ENCODE results near the gene GARIN3. TPM values are rescaled to one million over a fixed set of nuclear protein-coding genes. Genes with fewer than 3 reads are reported as not detected.

GARIN3 gene
- total RNA-seq, 2 experiments from 2014 or later: 0.13 TPM; not detected in 1

DNA sequence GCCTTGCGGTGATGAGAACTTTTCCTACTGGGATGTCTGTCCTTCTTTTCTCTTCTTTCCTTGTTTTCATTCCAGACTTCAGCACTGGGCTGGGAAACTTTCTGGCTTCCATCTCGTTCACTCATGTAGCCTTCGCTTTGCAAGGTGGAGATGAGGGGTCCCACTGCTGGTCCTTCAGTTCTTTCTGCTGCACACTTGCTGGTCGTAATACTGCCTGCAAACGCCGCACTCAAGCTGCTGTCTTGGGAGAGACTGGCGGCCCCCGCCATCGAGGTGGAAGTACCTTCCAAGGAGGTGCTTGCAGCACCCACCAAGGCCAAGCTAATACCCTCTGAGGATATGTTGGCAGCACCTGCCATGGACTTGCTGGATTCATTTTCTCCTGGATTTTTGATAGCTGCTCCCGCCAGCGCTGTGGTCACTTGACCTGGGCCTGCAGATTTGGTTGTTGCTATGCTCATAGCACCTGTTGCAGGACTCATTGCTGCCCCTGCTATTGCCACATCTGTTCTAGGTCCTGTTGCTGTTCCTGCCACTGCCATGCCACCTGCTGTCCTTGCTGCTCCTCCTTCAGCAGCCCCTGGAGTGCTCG is 3.0 kb downstream of the GARIN3 start:
- ChIA-PET POLR2A (interaction anchor here (1.4 to 13.4 kb wide), 2 partner anchors 14 to 22 kb away, joined by 3 to 260 read pairs; partner anchors contain the start of gene ITK), CTCF (no interaction called here)
- Mint-ChIP-seq H3K4me1 (peaks cover 66% of the 10 kb centered on the region), H3K9me3 (no peaks in the 10 kb centered on the region), H3K27ac (no peak overlapping the region), H3K4me3 (no peak overlapping the region), H3K36me3 (ENCODE audit: low read depth) (no peaks in the 10 kb centered on the region), H3K27me3 (no peaks in the 10 kb centered on the region)
- DNase-seq: no peak

DNA sequence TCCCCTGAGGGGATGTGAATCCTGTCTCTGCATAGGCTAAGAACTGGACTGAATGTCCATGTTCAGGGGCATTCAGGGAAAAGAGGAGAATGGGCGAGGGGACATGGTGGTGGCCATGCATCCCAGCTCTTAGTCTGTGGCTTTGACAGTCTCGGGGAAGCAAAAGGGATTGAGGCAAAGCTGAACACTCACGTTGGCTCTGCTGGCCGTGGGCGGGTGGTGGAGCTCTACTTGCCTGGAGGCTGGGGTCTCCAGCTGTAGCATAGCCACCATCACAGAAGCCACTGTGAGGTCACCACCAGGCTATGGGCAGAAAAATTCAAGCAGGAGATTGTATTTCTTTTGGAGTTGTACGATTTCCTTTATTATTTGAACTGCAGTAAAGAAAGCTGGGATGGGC is 4.1 kb downstream of the GARIN3 start:
- no peaks in the 10 kb centered on the region for H3K9me3 Mint-ChIP-seq
- peaks cover 65% of the 10 kb centered on the region for H3K4me1 Mint-ChIP-seq
- no peak for DNase-seq
- ChIA-PET CTCF (interaction anchor here (0.5 kb wide), 1 partner anchor 65 kb away, joined by 3 read pairs; no protein-coding TSS in a partner anchor), POLR2A (interaction anchor here (13.4 kb wide), 1 partner anchor 23 kb away, joined by 260 read pairs; the partner anchor contains the start of gene ITK)
- H3K27ac Mint-ChIP-seq: no peak overlapping the region
- no peaks in the 10 kb centered on the region for H3K36me3 Mint-ChIP-seq (ENCODE audit: low read depth)
- H3K27me3 Mint-ChIP-seq: no peaks in the 10 kb centered on the region
- no peak overlapping the region for H3K4me3 Mint-ChIP-seq

GRCh38 chr5:157160001-157160400 is 6.1 kb downstream of the GARIN3 start:
- H3K27ac Mint-ChIP-seq: peak overlapping the region; percentile 93
- POLR2A ChIA-PET: interaction anchor here (0.8 to 1.6 kb wide), 5 partner anchors 10 to 57 kb away, joined by 3 to 7 read pairs (median 3); partner anchors contain the start of gene ITK
- no peaks in the 10 kb centered on the region for H3K9me3 Mint-ChIP-seq
- H3K4me3 Mint-ChIP-seq: peak overlapping the region; percentile 60
- CTCF ChIA-PET: no interaction called here
- H3K4me1 Mint-ChIP-seq: peaks cover 65% of the 10 kb centered on the region
- DNase-seq: peak; percentile 56
- H3K27me3 Mint-ChIP-seq: no peaks in the 10 kb centered on the region
- H3K36me3 Mint-ChIP-seq (ENCODE audit: low read depth): no peaks in the 10 kb centered on the region

GRCh38 chr5:157159209-157159751 is 6.8 kb downstream of the GARIN3 start:
- Mint-ChIP-seq H3K27ac (peak overlapping the region; percentile 93), H3K27me3 (no peaks in the 10 kb centered on the region), H3K36me3 (ENCODE audit: low read depth) (no peaks in the 10 kb centered on the region), H3K4me1 (peaks cover 69% of the 10 kb centered on the region), H3K4me3 (peak overlapping the region; percentile 15), H3K9me3 (no peaks in the 10 kb centered on the region)
- ChIA-PET POLR2A (interaction anchor here (0.6 to 1.0 kb wide), 5 partner anchors 10 to 58 kb away, joined by 3 to 7 read pairs (median 3); partner anchors contain the start of gene ITK), CTCF (no interaction called here)
- DNase-seq: peak; percentile 49

DNA sequence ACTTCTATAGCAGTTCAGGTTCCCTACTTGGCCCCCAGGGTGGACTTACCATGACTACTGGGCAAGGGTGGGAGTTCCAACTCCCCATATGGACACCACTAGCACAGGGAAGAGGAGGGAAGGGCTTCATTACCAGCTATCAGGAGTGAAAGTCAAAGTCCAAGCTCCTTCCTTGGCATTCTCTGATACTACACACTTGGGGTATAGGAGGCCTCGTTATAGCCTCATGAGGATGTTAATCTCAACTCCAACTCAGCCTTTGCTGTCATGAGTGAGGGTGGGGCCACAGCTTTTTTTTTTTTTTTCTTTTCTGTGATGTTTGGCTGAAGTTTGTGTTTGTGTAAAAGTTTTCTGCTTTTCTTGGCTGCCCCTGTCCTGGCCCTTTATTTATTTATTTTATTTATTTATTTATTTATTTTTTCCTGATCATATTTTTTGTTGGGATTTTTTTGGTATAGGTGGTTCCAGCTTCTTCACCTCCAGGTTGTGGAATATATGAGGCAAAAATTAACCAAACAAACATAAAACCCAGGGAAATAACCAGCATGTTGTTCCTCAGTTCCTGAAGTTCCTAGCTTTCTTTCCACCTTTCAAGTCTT is 8.7 kb downstream of the GARIN3 start:
- Mint-ChIP-seq H3K27ac (peak overlapping the region; percentile 50), H3K9me3 (no peaks in the 10 kb centered on the region), H3K27me3 (no peaks in the 10 kb centered on the region), H3K4me1 (peaks cover 75% of the 10 kb centered on the region), H3K36me3 (ENCODE audit: low read depth) (no peaks in the 10 kb centered on the region), H3K4me3 (peak overlapping the region; percentile 0)
- ChIA-PET POLR2A (interaction anchor here (0.6 to 7.2 kb wide), 11 partner anchors 9 to 95 kb away, joined by 3 to 106 read pairs (median 5); partner anchors contain the start of genes GARIN3, ITK and MED7), CTCF (interaction anchor here (0.5 to 1.9 kb wide), 7 partner anchors 8 to 1852 kb away, joined by 3 to 9 read pairs (median 3); partner anchors contain the start of gene MED7)
- DNase-seq: no peak

- ChIA-PET CTCF (interaction anchor here (0.7 to 2.8 kb wide), 9 partner anchors 12 to 153 kb away, joined by 3 to 11 read pairs (median 3); partner anchors contain the start of genes ITK and MED7), POLR2A (interaction anchor here (0.7 to 7.2 kb wide), 19 partner anchors 10 to 241 kb away, joined by 3 to 106 read pairs (median 5); partner anchors contain the start of genes CYFIP2, GARIN3, ITK and MED7)
- Mint-ChIP-seq H3K27me3 (no peaks in the 10 kb centered on the region), H3K9me3 (no peaks in the 10 kb centered on the region), H3K4me1 (peaks cover 69% of the 10 kb centered on the region), H3K27ac (peak overlapping the region; percentile 95), H3K36me3 (ENCODE audit: low read depth) (no peaks in the 10 kb centered on the region), H3K4me3 (peak overlapping the region; percentile 83)
- DNase-seq: no peak
Observed at GRCh38 chr5:157155297-157155696, 10.8 kb downstream of the GARIN3 start.

- Mint-ChIP-seq H3K4me3 (no peak overlapping the region), H3K36me3 (ENCODE audit: low read depth) (no peaks in the 10 kb centered on the region), H3K9me3 (no peaks in the 10 kb centered on the region), H3K27me3 (no peaks in the 10 kb centered on the region), H3K27ac (no peak overlapping the region), H3K4me1 (peaks cover 52% of the 10 kb centered on the region)
- no peak for DNase-seq
- ChIA-PET CTCF (interaction anchor here (0.9 to 3.7 kb wide), 4 partner anchors 29 to 154 kb away, joined by 4 to 19 read pairs (median 4); partner anchors contain the start of gene ITK), POLR2A (interaction anchor here (0.8 to 3.0 kb wide), 3 partner anchors 16 to 140 kb away, joined by 3 to 15 read pairs (median 3); no protein-coding TSS in a partner anchor)
Observed at GRCh38 chr5:157150995-157151394, 15.1 kb downstream of the GARIN3 start.

DNA sequence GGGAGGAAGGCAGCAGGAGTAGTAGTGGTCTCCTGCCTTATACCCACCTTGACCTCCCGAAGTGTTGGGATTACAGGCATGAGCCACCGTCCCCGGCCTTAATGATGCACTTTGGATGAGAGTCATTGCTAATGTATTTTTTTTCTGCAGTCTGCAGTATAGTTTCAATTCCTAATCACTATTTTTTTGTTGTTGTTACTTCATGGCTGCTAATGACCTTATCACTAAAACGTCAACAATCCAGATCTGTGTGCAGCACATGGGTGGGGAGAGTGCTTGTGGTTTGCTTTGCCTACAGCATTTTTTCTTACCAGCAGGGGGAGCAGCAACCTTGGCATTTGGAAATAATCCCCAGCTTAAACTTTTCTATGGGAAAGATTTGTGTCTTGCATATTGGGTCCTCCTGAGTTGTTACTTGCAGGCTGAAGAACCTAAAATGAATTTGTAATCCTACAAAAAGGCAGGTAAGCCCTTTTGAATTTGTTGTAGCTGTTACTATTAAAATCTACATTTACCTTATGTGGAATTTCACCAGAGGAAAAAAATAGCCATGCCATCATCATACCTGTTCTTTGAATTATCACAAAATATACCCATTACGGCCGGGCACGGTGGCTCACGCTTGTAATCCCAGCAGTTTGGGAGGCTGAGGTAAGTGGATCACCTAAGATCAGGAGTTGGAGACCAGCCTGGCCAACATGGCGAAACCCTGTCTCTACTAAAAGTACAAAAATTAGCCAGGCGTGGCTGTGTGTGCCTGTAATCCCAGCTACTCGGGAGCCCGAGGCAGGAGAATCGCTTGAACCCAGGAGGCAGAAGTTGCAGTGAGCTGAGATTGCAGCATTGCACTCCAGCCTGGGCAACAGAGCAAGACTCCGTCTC is 17.1 kb downstream of the GARIN3 start:
- ChIA-PET POLR2A (interaction anchor here (0.9 to 3.0 kb wide), 18 partner anchors 11 to 164 kb away, joined by 3 to 17 read pairs (median 5); partner anchors contain the start of gene ITK), CTCF (interaction anchor here (0.7 to 3.7 kb wide), 32 partner anchors 8 to 179 kb away, joined by 3 to 27 read pairs (median 6); partner anchors contain the start of genes CYFIP2 and ITK)
- H3K36me3 Mint-ChIP-seq (ENCODE audit: low read depth): no peaks in the 10 kb centered on the region
- H3K4me3 Mint-ChIP-seq: no peak overlapping the region
- H3K27ac Mint-ChIP-seq: peak overlapping the region; percentile 33
- no peaks in the 10 kb centered on the region for H3K9me3 Mint-ChIP-seq
- no peaks in the 10 kb centered on the region for H3K27me3 Mint-ChIP-seq
- peak; percentile 85 for DNase-seq
- peaks cover 36% of the 10 kb centered on the region for H3K4me1 Mint-ChIP-seq

DNA sequence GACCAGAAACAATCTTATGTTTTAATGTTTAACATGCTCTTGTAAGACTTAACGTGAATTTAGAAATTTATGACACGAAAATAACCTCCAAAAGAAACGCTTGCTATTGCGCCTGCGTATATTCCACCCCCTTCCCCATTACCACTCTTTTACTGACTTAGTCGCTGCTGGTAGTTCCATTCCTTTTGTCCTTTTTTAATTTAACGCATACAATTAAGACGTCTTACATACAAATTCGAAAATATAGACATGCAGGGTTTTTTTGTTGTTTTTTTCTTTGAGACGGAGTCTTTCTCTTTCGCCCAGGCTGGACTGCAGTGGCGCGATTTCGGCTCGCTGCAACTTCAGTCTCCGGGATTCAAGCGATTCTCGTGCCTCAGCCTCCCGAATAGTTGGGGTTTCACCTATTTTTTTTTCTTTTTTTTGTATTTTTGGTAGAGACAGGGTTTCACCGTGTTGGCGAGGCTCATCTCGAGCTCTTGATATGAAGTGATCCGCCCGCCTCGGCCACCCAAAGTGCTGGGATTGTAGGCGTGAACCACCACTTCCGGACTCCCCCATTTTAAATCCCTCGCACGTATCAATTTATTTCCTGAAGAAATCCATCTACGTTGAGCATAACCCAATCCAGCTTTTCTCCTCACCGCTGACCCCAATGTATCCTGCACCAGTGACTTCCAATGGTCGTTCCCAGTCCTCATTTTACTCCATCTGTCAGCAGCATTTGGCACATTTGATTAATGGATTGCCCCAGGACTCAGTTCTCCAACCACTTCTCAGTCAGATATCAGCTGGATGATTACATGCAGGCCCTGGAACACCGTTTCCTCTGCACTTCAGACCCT is 22.7 kb downstream of the GARIN3 start:
- peak overlapping the region; percentile 98 for H3K27ac Mint-ChIP-seq
- POLR2A ChIA-PET: interaction anchor here (0.7 to 4.1 kb wide), 57 partner anchors 11 to 712 kb away, joined by 3 to 74 read pairs (median 8); partner anchors contain the start of genes CYFIP2, HAVCR1, HAVCR2 and ITK

GRCh38 chr5:157142317-157143126 is 23.5 kb downstream of the GARIN3 start, which contains the start of gene MED7:
Gene MED7 (minus strand): TSS chr5:157142865. CDS start chr5:157139431, 3,434 bp downstream.
- Mint-ChIP-seq H3K36me3 (ENCODE audit: low read depth) (peaks cover 43% of the 10 kb centered on the region), H3K4me1 (peaks cover 43% of the 10 kb centered on the region)

More for the DNA sequence above, 22.7 kb downstream of the GARIN3 start:
- peak; percentile 60 for DNase-seq
- Mint-ChIP-seq H3K36me3 (ENCODE audit: low read depth) (peaks cover 35% of the 10 kb centered on the region), H3K4me3 (peak overlapping the region; percentile 90), H3K4me1 (peaks cover 48% of the 10 kb centered on the region), H3K9me3 (no peaks in the 10 kb centered on the region), H3K27me3 (no peaks in the 10 kb centered on the region)
- CTCF ChIA-PET: interaction anchor here (0.8 to 3.1 kb wide), 22 partner anchors 11 to 307 kb away, joined by 3 to 25 read pairs (median 4); partner anchors contain the start of gene HAVCR2

More at GRCh38 chr5:157142317-157143126, 23.5 kb downstream of the GARIN3 start, which contains the start of gene MED7:
- peak within 1 kb of the TSS; percentile 90 for H3K4me3 Mint-ChIP-seq
- ChIA-PET POLR2A (interaction anchor here (0.6 to 4.1 kb wide), 62 partner anchors 10 to 713 kb away, joined by 3 to 74 read pairs (median 7); partner anchors contain the start of genes CYFIP2, HAVCR1, HAVCR2 and ITK), CTCF (interaction anchor here (0.8 to 3.1 kb wide), 27 partner anchors 10 to 306 kb away, joined by 3 to 25 read pairs (median 4); partner anchors contain the start of genes HAVCR2 and ITK)
- H3K27ac Mint-ChIP-seq: peak within 1 kb of the TSS; percentile 98
- no peaks in the 10 kb centered on the region for H3K27me3 Mint-ChIP-seq
- peak; percentile 96 for DNase-seq
- no peaks in the 10 kb centered on the region for H3K9me3 Mint-ChIP-seq
